GM06990 (cell line): Measurements from ENCODE around the gene ACOX2.

ENCODE experiments used
- DNase-seq: peaks from one replicate; pipeline ENCODE4 v3.0.0-alpha.2; 2011; ENCODE audit not compliant: insufficient read length; ENCODE audit errors: extremely low read depth
- H3K27me3 ChIP-seq: replicated peaks from 2 replicates; pipeline ENCODE4 v1.6.0; 2011; ENCODE audit warnings: low read length; ENCODE audit not compliant: control insufficient read depth, insufficient read depth
- H3K36me3 ChIP-seq: 2 replicates; pipeline ENCODE4 v1.5.1; 2011; ENCODE audit warnings: low read length; ENCODE audit not compliant: control insufficient read depth, insufficient read depth
- H3K4me3 ChIP-seq: replicated peaks from 2 replicates; pipeline ENCODE4 v1.5.1; 2011; ENCODE audit warnings: low read depth, mild to moderate bottlenecking, control low read depth, low read length
- TF ChIP-seq, protein P1 (sequence below): IDR thresholded peaks from 2 replicates; pipeline ENCODE4 v1.5.1; 2011; ENCODE audit warnings: low read length, control low read depth, mild to moderate bottlenecking, inconsistent platforms; ENCODE audit not compliant: insufficient read depth, poor library complexity, severe bottlenecking

ACOX2 gene

DNA sequence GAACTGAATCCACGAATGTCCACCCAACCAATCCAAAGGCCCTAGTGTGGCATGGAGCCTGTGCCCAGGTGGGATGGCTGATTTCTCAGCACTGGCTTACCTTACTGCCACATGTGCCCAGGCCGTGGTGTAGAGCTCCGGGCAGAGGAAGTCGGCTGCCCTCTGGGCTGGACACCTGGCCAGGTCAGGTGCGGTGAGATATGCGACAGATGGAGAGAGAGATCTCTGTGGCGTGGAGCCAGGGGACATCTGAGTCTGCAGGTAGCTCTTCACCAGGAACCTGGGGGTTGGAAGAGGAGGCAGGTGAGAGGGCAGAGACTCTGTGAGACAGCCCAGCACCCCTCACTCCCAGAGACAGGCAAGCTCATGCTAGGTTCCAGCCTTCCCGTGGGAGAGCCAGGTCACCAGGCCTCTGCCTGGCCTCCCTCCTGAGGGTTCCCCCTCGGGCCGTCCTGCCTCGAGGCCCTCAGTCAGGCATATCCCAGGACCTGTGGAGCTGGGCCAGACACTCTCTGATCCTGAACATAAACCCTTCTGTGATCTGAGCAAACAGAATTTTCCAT lies 12.6 kb downstream of the ACOX2 start:
- no peak overlapping the region for H3K4me3 ChIP-seq
- H3K36me3 ChIP-seq, result no peaks in the 10 kb centered on the region
- no peaks in the 10 kb centered on the region; the same call in 1 of the 2 replicates for H3K27me3 ChIP-seq
- TF ChIP-seq, protein P1, sequence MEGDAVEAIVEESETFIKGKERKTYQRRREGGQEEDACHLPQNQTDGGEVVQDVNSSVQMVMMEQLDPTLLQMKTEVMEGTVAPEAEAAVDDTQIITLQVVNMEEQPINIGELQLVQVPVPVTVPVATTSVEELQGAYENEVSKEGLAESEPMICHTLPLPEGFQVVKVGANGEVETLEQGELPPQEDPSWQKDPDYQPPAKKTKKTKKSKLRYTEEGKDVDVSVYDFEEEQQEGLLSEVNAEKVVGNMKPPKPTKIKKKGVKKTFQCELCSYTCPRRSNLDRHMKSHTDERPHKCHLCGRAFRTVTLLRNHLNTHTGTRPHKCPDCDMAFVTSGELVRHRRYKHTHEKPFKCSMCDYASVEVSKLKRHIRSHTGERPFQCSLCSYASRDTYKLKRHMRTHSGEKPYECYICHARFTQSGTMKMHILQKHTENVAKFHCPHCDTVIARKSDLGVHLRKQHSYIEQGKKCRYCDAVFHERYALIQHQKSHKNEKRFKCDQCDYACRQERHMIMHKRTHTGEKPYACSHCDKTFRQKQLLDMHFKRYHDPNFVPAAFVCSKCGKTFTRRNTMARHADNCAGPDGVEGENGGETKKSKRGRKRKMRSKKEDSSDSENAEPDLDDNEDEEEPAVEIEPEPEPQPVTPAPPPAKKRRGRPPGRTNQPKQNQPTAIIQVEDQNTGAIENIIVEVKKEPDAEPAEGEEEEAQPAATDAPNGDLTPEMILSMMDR, result no peak
- DNase-seq, result no peak

DNA sequence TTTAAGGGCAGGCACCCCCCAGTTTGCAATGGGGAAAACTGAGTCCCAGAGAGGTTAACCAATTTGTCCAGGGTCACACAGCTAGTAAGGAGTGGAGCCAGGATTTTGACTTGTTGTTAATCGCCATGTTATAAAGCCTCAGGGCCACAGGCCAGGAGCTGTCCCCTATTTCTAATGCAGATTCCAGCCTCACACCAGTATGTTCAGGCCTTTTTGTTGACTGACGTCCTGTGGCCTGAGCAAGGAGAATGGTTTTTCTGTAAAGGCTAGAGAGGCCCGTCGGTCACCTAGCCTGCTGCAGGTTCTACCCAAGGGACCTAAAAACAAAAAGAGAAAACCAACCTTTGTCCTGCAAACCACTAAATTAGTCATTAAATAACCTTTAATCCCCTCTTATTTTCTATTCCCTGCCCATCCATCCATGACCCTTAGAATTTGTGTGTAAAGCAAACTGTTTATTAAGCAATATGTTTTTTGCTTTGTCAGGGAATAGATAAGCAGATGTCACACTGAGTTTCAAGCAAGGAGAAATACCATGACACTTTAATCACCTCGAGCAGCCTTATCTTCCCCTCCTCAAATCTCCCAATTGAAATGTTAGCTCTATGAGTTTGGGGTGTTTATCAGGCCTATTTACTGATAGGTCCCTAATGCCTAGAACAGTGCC lies 14.1 kb downstream of the ACOX2 start:
- Histone ChIP-seq H3K36me3 (no peaks in the 10 kb centered on the region), H3K27me3 (no peaks in the 10 kb centered on the region; the same call in 1 of the 2 replicates), H3K4me3 (no peak overlapping the region)
- no peak for DNase-seq
- TF ChIP-seq, protein P1, result no peak

DNA sequence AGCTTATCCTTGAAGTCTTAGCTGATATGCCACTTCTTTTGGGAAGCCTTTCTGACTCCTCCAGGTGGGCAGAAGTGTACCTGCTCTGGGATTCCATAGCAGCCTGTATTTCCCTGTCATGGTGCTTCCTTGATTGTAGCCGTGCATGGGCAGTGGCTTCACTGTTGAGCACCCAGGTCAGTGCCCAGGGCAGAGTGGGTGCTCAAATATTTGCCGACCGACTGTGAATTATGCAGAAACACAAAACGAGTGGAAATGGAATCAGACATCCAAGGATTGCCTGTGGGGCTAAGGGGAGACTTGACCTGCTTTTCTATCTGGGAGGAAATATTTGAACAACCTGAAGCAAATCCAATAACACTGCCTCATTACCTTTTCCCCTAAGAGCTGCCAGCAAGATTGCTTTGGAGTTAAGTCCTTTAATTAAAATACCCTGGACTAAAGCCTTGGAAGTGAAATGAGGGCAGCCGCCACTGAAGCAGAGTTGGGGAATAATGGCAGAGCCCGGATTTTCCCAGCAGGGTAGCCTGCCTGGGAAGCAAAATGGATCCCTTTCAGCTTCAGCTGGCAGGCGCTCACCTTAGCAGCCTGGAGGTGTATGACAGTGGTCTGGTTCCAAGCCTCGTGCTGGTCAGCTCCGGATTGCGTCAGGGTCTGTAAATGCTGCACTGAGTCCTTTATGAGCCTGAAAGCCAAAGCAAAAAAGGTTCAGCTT lies 14.9 kb downstream of the ACOX2 start:
- no peak for DNase-seq
- Histone ChIP-seq H3K4me3 (no peak overlapping the region), H3K27me3 (no peaks in the 10 kb centered on the region; the same call in 1 of the 2 replicates), H3K36me3 (no peaks in the 10 kb centered on the region)
- TF ChIP-seq, protein P1, result no peak

DNA sequence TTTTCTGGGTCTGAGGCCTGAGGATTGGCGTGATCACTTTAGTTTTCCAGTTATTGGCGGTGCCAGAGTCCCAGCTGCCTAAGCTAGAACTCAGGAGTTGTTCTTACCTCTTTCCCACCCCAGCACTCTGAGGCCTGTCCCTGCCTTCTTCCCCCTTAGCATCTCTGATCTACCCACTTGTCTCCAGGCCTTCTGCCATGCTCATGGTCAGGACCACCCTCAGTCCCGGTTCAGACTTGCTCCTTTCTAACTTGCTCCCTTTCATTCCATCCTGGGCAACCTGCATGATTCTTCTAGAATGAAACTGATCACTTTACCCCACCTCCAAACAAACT lies 15.7 kb downstream of the ACOX2 start:
- Histone ChIP-seq H3K27me3 (no peaks in the 10 kb centered on the region; the same call in 1 of the 2 replicates), H3K36me3 (no peaks in the 10 kb centered on the region), H3K4me3 (no peak overlapping the region)
- DNase-seq, result no peak
- TF ChIP-seq, protein P1, result no peak

DNA sequence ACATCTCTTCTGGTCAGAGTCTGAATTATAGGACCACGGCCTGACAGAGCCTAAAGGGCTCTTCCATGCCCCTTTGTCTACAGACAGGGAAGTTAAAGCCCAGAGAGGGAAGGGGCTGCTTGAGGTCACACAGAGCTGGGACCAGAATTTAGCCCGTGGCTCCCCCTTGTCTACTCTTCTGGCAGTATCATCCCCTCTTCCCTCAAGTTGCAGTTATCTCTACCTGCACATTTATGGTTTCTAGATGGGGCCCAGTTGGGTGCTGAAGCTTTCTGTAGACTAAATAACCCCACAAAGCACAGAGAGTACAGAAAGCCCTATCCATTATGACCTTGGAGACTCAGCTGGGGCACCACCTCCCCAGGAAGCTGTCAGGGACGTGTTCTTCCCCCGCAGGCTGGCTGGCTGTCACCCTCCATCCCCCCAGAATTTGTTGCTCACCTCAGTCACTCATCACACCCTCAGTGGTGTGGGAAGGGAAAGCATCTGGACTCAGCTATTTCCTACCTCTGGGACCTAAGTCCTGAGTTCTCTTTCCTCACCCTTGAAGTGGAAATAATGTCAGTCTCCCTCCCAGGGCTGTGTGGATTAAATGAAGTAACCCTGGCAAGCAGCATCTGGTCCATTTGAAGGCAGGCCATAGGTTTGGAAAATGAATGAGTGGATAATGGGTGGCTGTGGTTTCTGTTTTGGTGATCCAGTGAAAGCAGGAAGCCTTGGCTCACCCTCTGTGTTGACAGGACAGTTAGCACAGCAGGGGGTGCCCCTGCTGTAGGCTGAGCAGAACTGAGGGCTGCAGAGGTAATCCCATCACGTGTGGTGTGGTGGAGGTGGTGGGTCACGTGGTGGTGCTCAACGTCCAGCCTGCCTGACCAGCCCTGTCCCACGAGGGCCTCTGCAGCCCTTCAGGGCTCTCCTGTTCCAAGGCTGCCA lies 16.3 kb downstream of the ACOX2 start:
- TF ChIP-seq, protein P1, result no peak
- Histone ChIP-seq H3K4me3 (no peak overlapping the region), H3K27me3 (no peaks in the 10 kb centered on the region), H3K36me3 (no peaks in the 10 kb centered on the region)
- no peak for DNase-seq
